A673 (cell line): Measurements from ENCODE around the gene SPATA18. TPM values are rescaled to one million over a fixed set of nuclear protein-coding genes. Genes with fewer than 3 reads are reported as not detected.

ENCODE experiments used
- BruUV-seq: library from RNA; stranded (reverse); fragments of 400-500 nt; replicated peaks from 2 replicates; lab custom pipeline; 2021; lab: Mats Ljungman, UMichigan
- CTCF ChIA-PET: fragments of 300-600 bp; sonication (Branson Sonifier 250); formaldehyde crosslinking; loops from one replicate; lab custom pipeline; 2022; ENCODE audit warnings: antibody characterized with exemption; lab: Charles Lee
- POLR2A ChIA-PET: fragments of 300-600 bp; sonication (Branson Sonifier 250); formaldehyde crosslinking; loops from one replicate; lab custom pipeline; 2022; ENCODE audit warnings: antibody characterized with exemption; ENCODE audit not compliant: low non-redundant PET; lab: Charles Lee
- DNase-seq: peaks from one replicate; pipeline ENCODE4 v3.0.0-alpha.2; 2015; ENCODE audit warnings: low spot score
- H3K27ac ChIP-seq: fragments of 200-600 bp; sonication (generic); 2 replicates; pipeline ENCODE4 v1.5.1; 2016; ENCODE audit warnings: mixed run types, low read depth, mild to moderate bottlenecking, mixed read lengths, antibody characterized with exemption, low read length; ENCODE audit not compliant: poor library complexity, severe bottlenecking
- H3K27me3 ChIP-seq: fragments of 200-600 bp; sonication (generic); replicated peaks from 2 replicates; pipeline ENCODE4 v1.6.1; 2017; ENCODE audit warnings: mixed run types, low read depth, mild to moderate bottlenecking, mixed read lengths, antibody characterized with exemption, low read length; ENCODE audit not compliant: insufficient read depth, poor library complexity
- H3K36me3 ChIP-seq: fragments of 200-600 bp; sonication (generic); 2 replicates; pipeline ENCODE4 v1.6.1; 2016; ENCODE audit warnings: mixed run types, mild to moderate bottlenecking, mixed read lengths, antibody characterized with exemption, low read length; ENCODE audit not compliant: insufficient read depth, poor library complexity, severe bottlenecking
- H3K4me1 ChIP-seq: fragments of 200-600 bp; sonication (generic); 2 replicates; pipeline ENCODE4 v1.6.1; 2017; ENCODE audit warnings: mixed run types, mild to moderate bottlenecking, mixed read lengths, antibody characterized with exemption, low read length; ENCODE audit not compliant: insufficient read depth, poor library complexity, severe bottlenecking
- H3K4me3 ChIP-seq: fragments of 200-600 bp; sonication (generic); 2 replicates; pipeline ENCODE4 v1.5.1; 2016; ENCODE audit warnings: low read depth, mixed run types, mild to moderate bottlenecking, mixed read lengths, low read length; ENCODE audit not compliant: poor library complexity, severe bottlenecking
- H3K9me3 ChIP-seq: fragments of 200-600 bp; sonication (generic); 2 replicates; pipeline ENCODE4 v1.6.1; 2016; ENCODE audit warnings: mixed run types, low read depth, mild to moderate bottlenecking, mixed read lengths, antibody characterized with exemption, low read length; ENCODE audit not compliant: poor library complexity, severe bottlenecking
- EZH2 ChIP-seq: fragments of 200-600 bp; sonication (generic); IDR thresholded peaks from 2 replicates; pipeline ENCODE4 v1.6.1; 2017; ENCODE audit warnings: borderline replicate concordance, low read depth, mild to moderate bottlenecking, mixed read lengths, antibody characterized with exemption, low read length; ENCODE audit not compliant: poor library complexity, severe bottlenecking
- intact Hi-C: fragments of 100-400 bp; cut with micrococcal nuclease; formaldehyde crosslinking; loops from one replicate; pipeline ENCODE4 v1.10.0; 2022; ENCODE audit not compliant: unreplicated experiment
- total RNA-seq: library from RNA; stranded (reverse); gene quantifications from 2 replicates; pipeline ENCODE4 v1.2.3, GENCODE V29; 2021
- TF ChIP-seq, protein P1 (sequence below): fragments of 300-800, 200-600 bp; sonication (generic); conservative IDR thresholded peaks from 2 replicates; pipeline ENCODE4 v1.5.1; 2017; ENCODE audit warnings: low read depth, mild to moderate bottlenecking, antibody characterized with exemption, low read length, moderate library complexity, mixed read lengths

The SPATA18 gene
- total RNA-seq, 1 experiment from 2014 or later: 0.71 TPM

DNA sequence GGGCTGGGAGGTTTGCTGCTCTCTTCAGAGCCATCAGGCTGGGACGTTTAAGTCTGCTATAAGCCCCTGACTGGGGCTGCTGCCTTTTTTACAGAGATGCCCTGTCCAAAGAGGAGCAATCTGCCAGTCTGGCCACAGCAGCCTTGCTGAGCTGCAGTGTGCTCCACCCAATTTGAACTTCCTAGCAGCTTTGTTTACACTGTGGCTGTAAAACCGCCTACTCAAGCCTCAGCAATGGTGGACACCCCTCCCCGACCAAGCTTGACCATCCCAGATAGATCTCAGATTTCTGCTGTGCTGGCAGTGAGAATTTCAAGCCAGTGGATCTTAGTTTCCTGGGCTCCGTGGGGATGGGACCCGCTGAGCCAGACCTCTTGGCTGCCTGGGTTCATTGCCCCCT, 40.7 kb downstream of the SPATA18 start:
- POLR2A ChIA-PET: no interaction called here
- Histone ChIP-seq H3K36me3 (no peaks in the 10 kb centered on the region), H3K27me3 (no peaks in the 10 kb centered on the region), H3K4me3 (no peak overlapping the region), H3K27ac (no peak overlapping the region), H3K4me1 (no peaks in the 10 kb centered on the region), H3K9me3 (no peaks in the 10 kb centered on the region)
- TF ChIP-seq, protein P1, sequence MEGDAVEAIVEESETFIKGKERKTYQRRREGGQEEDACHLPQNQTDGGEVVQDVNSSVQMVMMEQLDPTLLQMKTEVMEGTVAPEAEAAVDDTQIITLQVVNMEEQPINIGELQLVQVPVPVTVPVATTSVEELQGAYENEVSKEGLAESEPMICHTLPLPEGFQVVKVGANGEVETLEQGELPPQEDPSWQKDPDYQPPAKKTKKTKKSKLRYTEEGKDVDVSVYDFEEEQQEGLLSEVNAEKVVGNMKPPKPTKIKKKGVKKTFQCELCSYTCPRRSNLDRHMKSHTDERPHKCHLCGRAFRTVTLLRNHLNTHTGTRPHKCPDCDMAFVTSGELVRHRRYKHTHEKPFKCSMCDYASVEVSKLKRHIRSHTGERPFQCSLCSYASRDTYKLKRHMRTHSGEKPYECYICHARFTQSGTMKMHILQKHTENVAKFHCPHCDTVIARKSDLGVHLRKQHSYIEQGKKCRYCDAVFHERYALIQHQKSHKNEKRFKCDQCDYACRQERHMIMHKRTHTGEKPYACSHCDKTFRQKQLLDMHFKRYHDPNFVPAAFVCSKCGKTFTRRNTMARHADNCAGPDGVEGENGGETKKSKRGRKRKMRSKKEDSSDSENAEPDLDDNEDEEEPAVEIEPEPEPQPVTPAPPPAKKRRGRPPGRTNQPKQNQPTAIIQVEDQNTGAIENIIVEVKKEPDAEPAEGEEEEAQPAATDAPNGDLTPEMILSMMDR: no peak
- no peak for TF ChIP-seq EZH2
- intact Hi-C loops: no loop called here
- no peak for DNase-seq
- CTCF ChIA-PET: no interaction called here
- no TSS peak for BruUV-seq

DNA sequence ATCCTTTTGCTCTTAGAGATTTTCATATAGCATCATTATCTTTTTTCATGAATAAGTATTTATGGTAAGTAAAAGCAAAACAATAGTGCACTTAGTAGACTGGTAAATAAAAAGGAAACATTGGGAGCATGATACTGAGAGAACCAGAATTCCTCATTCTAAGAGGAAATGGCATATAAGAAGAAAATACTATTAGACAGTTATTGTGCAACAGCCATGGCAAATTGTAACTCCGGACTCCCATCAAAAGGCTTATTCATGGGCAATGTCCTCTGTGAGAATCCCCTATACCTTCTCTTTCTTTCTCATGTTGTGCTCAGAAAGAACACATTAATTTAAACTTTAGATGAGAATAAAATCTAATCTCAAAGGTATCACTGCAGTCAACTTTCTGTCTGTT, 42.4 kb downstream of the SPATA18 start:
- ChIA-PET CTCF (no interaction called here), POLR2A (no interaction called here)
- TF ChIP-seq, protein P1: no peak
- no peak for TF ChIP-seq EZH2
- no peak overlapping the region for H3K27ac ChIP-seq
- no peaks in the 10 kb centered on the region for H3K9me3 ChIP-seq
- no peak for DNase-seq
- no peaks in the 10 kb centered on the region for H3K36me3 ChIP-seq
- no peaks in the 10 kb centered on the region for H3K4me1 ChIP-seq
- no TSS peak for BruUV-seq
- intact Hi-C loops: no loop called here
- no peak overlapping the region for H3K4me3 ChIP-seq
- no peaks in the 10 kb centered on the region for H3K27me3 ChIP-seq

DNA sequence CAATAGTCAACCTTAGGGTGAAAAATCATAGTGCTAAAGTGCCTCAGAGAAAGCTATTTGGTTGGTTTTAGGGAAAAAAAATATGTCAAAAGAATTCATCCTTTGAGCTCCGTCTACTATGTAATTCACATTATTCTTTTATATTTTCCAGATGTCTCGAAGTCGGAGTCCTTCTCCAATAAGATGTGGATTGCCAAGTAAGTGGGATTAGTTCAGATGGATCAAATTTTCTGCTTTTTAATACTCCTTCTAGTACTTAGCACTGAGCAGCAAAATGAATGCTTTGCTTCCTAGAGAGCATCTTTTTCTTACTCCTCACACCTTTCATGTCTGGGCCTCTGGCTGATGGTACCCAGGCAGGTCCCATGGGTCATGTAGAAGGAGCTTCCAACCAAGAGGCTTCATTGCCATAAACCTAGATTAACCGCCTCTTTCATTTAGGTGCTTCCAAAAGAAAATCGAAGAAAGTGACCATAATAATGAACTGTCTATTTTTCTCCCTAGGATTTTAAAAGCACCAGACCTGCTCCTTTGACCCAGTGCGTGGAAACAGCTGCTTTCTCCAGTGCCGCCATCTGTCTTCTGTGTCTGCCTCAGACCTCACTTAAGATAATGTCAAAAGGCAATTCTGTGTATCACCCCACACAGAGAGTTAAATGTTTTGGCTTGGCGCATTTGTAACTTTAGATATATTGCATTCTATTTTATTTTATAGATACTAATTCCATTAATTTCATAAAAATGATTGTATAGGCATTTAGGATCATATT, 43.5 kb downstream of the SPATA18 start:
- no peaks in the 10 kb centered on the region for H3K36me3 ChIP-seq
- BruUV-seq: no TSS peak
- ChIA-PET CTCF (no interaction called here), POLR2A (no interaction called here)
- no peaks in the 10 kb centered on the region for H3K27me3 ChIP-seq
- H3K4me1 ChIP-seq: no peaks in the 10 kb centered on the region
- DNase-seq: no peak
- TF ChIP-seq EZH2: no peak
- TF ChIP-seq, protein P1: no peak
- no peaks in the 10 kb centered on the region for H3K9me3 ChIP-seq
- H3K4me3 ChIP-seq: no peak overlapping the region
- intact Hi-C loops: loop anchor here (5.0 kb wide), 1 partner anchor 42 kb away; the partner anchor contains the start of gene SPATA18
- no peak overlapping the region for H3K27ac ChIP-seq
